Measurements from ENCODE around the gene TMPRSS11A. TPM values are rescaled to one million over a fixed set of nuclear protein-coding genes. Genes with fewer than 3 reads are reported as not detected.
A peak's percentile ranks its signal among the peaks of the same experiment; 100 is the strongest.

The TMPRSS11A gene
- total and polyA plus RNA-seq, 2 of the 13 experiments (the other 11 are each of a cell fraction or from before 2014, with no cell fraction given): not detected

DNA sequence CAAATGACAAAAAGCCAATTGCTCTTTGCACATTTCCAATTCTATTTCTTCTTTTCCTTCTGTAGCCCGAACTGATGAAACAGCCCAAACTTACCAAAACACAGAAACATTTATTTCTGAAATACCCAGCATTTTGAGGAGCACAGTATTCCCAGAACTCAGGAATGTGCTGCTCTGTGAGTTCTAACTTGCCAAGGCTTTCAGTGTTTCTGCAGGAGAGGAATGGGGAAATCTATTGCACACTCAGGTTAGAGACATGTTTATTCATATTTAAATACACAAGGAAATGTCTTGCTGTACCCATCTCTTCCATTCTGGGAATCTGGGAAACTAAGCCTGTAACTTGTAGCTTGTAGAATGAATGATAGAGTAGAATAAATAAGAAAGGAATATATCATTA, 90.2 kb downstream of the TMPRSS11A start (continued):
- no peak for TF ChIP-seq ZNF343 (CRISPR knock-in tag; IDR thresholded peaks at IDR 0.05)

DNA sequence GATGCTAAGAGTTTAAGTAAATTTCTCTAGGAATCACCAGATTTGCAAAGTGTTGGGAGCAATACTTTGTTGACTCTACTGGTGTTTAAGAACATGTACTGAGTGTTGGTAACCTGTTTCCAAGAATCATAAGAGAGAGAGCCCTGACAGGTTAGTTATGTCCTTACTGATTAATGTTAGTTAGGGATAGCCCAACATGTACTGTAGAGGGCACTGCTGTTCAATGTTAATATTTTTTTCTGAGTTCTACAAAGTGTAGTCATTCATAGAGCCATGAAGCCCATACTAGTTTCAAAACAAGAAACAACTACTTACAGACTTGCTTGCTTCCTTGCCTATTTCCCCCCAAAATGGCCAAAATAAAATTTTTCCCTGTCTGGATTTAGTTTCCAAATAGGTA, 91.4 kb downstream of the TMPRSS11A start:
- Histone ChIP-seq H3K36me3 (replicated peaks in 1 of 2; ENCODE audit: control insufficient read depth in 1 of 2, insufficient read depth in 2 of 2, low read length in 2 of 2) (no peaks in the 10 kb centered on the region), H3K4me1 (ENCODE audit: insufficient read depth, low read length) (no peaks in the 10 kb centered on the region), H3K4me2 (ENCODE audit: low read depth, low read length) (no peak overlapping the region), H3K4me3 (replicated peaks in 1 of 3; ENCODE audit: insufficient read depth in 1 of 3, low read depth in 2 of 3, low read length in 3 of 3) (no peak overlapping the region), H3K27ac (ENCODE audit: extremely low read length, insufficient read depth, low read length) (no peak overlapping the region), H2AFZ (ENCODE audit: low read length) (no peak overlapping the region), H3K9me3 (ENCODE audit: low read length) (no peaks in the 10 kb centered on the region), H3K9ac (ENCODE audit: insufficient read depth, low read depth, low read length) (no peak overlapping the region), H4K20me1 (ENCODE audit: insufficient read depth, low read length) (no peaks in the 10 kb centered on the region), H3K79me2 (ENCODE audit: insufficient read depth, low read length) (no peaks in the 10 kb centered on the region), H3K27me3 (ENCODE audit: control insufficient read depth in 1 of 2, insufficient read depth in 2 of 2, low read length in 2 of 2) (no peaks in the 10 kb centered on the region)
- POLR2A ChIA-PET: no interaction called here
- FAIRE-seq (peak; percentile 50), ATAC-seq (peak; percentile 95), DNase-seq (ENCODE audit: low spot score) (peak; percentile 24)
- intact Hi-C loops (cut with micrococcal nuclease; ENCODE audit: unreplicated experiment) (loop anchor here (1.0 kb wide), 2 partner anchors 39 to 303 kb away; no protein-coding TSS in a partner anchor), in situ Hi-C loops (cut with HindIII; ENCODE audit: extremely low pct_ligation_motif_present, low pct_unique_long_range_greater_than_20kb) (no loop called here)
- CTCF ChIA-PET (ENCODE audit: low intra/inter-chr PET ratio, low total read pairs): interaction anchor here (1.1 to 1.7 kb wide), 2 partner anchors 39 to 304 kb away, joined by 5 to 9 read pairs; no protein-coding TSS in a partner anchor
- TF ChIP-seq STAG1 (CRISPR knock-in tag; IDR thresholded peaks at IDR 0.05) (peak; percentile 50), RNF2 (conservative IDR thresholded peaks at IDR 0.05; ENCODE audit: low read depth) (no peak)
- TF ChIP-seq, protein P1, sequence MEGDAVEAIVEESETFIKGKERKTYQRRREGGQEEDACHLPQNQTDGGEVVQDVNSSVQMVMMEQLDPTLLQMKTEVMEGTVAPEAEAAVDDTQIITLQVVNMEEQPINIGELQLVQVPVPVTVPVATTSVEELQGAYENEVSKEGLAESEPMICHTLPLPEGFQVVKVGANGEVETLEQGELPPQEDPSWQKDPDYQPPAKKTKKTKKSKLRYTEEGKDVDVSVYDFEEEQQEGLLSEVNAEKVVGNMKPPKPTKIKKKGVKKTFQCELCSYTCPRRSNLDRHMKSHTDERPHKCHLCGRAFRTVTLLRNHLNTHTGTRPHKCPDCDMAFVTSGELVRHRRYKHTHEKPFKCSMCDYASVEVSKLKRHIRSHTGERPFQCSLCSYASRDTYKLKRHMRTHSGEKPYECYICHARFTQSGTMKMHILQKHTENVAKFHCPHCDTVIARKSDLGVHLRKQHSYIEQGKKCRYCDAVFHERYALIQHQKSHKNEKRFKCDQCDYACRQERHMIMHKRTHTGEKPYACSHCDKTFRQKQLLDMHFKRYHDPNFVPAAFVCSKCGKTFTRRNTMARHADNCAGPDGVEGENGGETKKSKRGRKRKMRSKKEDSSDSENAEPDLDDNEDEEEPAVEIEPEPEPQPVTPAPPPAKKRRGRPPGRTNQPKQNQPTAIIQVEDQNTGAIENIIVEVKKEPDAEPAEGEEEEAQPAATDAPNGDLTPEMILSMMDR (CRISPR knock-in tag; IDR thresholded peaks at IDR 0.05): peak; percentile 52
- BruUV-seq (replicated peaks): no TSS peak

DNA sequence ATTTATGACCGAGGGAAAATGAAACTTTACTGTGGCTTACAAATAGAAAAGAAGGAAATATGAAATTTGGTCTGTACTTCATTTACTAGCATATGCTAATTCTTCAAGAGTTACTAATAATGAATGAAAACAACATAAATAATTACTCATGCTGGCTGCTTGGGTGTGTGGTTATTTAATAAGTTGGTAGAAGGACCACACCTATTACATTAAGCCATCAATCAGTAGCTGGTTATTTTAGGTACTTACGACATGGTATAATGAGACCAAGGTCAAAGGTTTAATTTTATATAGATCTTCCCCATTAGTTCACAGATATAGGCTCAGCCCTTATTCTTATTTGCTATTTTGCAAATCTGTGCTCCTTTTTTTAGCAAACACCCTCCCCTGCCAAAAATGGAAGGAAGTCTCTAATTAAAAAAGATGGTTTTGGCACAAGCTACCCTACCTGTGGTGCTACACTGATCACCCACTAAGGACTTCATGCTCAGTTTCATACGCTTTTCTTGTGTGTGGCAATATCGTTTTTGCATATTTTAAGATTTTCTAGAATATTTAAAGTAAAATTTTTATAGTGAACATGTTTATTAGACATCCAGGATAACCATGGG, 93.6 kb downstream of the TMPRSS11A start:
- no peak overlapping the region for H3K4me2 ChIP-seq (ENCODE audit: low read depth, low read length)
- H2AFZ ChIP-seq (ENCODE audit: low read length): no peak overlapping the region
- no peak overlapping the region for H3K4me3 ChIP-seq (replicated peaks in 1 of 3; ENCODE audit: insufficient read depth in 1 of 3, low read depth in 2 of 3, low read length in 3 of 3)
- BruUV-seq (replicated peaks): no TSS peak
- intact Hi-C loops (cut with micrococcal nuclease; ENCODE audit: unreplicated experiment): no loop called here
- H3K79me2 ChIP-seq (ENCODE audit: insufficient read depth, low read length): no peaks in the 10 kb centered on the region
- ChIA-PET CTCF (ENCODE audit: low intra/inter-chr PET ratio, low total read pairs) (no interaction called here), POLR2A (no interaction called here)
- no peaks in the 10 kb centered on the region for H3K4me1 ChIP-seq (ENCODE audit: insufficient read depth, low read length)
- FAIRE-seq: no peak
- H3K9me3 ChIP-seq (ENCODE audit: low read length): no peaks in the 10 kb centered on the region
- no peak for ATAC-seq
- no peaks in the 10 kb centered on the region for H3K36me3 ChIP-seq (replicated peaks in 1 of 2; ENCODE audit: control insufficient read depth in 1 of 2, insufficient read depth in 2 of 2, low read length in 2 of 2)
- H3K9ac ChIP-seq (ENCODE audit: insufficient read depth, low read depth, low read length): no peak overlapping the region
- DNase-seq (ENCODE audit: low spot score): no peak
- no peaks in the 10 kb centered on the region for H3K27me3 ChIP-seq (ENCODE audit: control insufficient read depth in 1 of 2, insufficient read depth in 2 of 2, low read length in 2 of 2)
- in situ Hi-C loops (cut with HindIII; ENCODE audit: extremely low pct_ligation_motif_present, low pct_unique_long_range_greater_than_20kb): no loop called here
- no peak overlapping the region for H3K27ac ChIP-seq (ENCODE audit: extremely low read length, insufficient read depth, low read length)
- H4K20me1 ChIP-seq (ENCODE audit: insufficient read depth, low read length): no peaks in the 10 kb centered on the region
- 9% methylated on average over 4 of the region's 4 CpGs for WGBS (ENCODE audit: low lambda C conversion rate)
- no peak for TF ChIP-seq MAFK (conservative IDR thresholded peaks at IDR 0.05 in 1 of 2, IDR thresholded peaks at IDR 0.05 in 1 of 2; ENCODE audit: low read length in 2 of 2)
- TF ChIP-seq TMF1 (CRISPR knock-in tag; IDR thresholded peaks at IDR 0.05; ENCODE audit: low read depth): no peak
- TF ChIP-seq, protein P2, sequence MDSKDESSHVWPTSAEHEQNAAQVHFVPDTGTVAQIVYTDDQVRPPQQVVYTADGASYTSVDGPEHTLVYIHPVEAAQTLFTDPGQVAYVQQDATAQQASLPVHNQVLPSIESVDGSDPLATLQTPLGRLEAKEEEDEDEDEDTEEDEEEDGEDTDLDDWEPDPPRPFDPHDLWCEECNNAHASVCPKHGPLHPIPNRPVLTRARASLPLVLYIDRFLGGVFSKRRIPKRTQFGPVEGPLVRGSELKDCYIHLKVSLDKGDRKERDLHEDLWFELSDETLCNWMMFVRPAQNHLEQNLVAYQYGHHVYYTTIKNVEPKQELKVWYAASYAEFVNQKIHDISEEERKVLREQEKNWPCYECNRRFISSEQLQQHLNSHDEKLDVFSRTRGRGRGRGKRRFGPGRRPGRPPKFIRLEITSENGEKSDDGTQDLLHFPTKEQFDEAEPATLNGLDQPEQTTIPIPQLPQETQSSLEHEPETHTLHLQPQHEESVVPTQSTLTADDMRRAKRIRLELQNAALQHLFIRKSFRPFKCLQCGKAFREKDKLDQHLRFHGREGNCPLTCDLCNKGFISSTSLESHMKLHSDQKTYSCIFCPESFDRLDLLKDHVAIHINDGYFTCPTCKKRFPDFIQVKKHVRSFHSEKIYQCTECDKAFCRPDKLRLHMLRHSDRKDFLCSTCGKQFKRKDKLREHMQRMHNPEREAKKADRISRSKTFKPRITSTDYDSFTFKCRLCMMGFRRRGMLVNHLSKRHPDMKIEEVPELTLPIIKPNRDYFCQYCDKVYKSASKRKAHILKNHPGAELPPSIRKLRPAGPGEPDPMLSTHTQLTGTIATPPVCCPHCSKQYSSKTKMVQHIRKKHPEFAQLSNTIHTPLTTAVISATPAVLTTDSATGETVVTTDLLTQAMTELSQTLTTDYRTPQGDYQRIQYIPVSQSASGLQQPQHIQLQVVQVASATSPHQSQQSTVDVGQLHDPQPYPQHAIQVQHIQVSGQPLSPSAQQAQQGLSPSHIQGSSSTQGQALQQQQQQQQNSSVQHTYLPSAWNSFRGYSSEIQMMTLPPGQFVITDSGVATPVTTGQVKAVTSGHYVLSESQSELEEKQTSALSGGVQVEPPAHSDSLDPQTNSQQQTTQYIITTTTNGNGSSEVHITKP (CRISPR knock-in tag; IDR thresholded peaks at IDR 0.05; ENCODE audit: low read depth): no peak
- TF ChIP-seq NR2F2 (IDR thresholded peaks at IDR 0.05; ENCODE audit: borderline replicate concordance, low read depth): no peak
- TF ChIP-seq, protein P3, sequence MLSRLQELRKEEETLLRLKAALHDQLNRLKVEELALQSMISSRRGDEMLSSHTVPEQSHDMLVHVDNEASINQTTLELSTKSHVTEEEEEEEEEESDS (CRISPR knock-in tag; IDR thresholded peaks at IDR 0.05; ENCODE audit: borderline replicate concordance): no peak

Data from HepG2 (cell line).